K562 (cell line): ENCODE data around the gene EIF4E2. TPM values are rescaled to one million over a fixed set of nuclear protein-coding genes. Genes with fewer than 3 reads are reported as not detected.

ENCODE experiments used
- ATAC-seq: fragments of 200-7000 bp; cut with Tn5 transposase; 3 replicates; pipeline ENCODE4 v1.9.1; 2020; ENCODE audit warnings: moderate library complexity
- BruUV-seq: library from RNA; stranded (reverse); fragments of 400-500 nt; replicated peaks from 2 replicates; lab custom pipeline; 2021; lab: Mats Ljungman, UMichigan
- CTCF ChIA-PET: fragments of 300-600 bp; formaldehyde crosslinking; extraction: SDS; loops from one replicate; lab custom pipeline; 2021; ENCODE audit warnings: low intra/inter-chr PET ratio; lab: Yijun Ruan, JAX
- POLR2A ChIA-PET: fragments of 300-600, 350-650 bp; sonication (Branson Sonifier 250); formaldehyde crosslinking; extraction: SDS; loops from one replicate; lab custom pipeline; 2021; ENCODE audit warnings: antibody characterized with exemption, inconsistent platforms; lab: Yijun Ruan, JAX
- DNase-seq, 4 experiments: peaks; one replicate each; pipeline versions ENCODE4 v3.0.0 to v3.0.0-alpha.2; 2011 to 2018; ENCODE audit warnings: low spot score in 3 of 4, mixed read lengths in 3 of 4; ENCODE audit errors: extremely low read depth in 1 of 4
- FAIRE-seq: peaks from 2 replicates; lab custom pipeline; 2011; peaks lifted over from hg19 to GRCh38; lab: Jason Lieb, UNC
- H2AFZ ChIP-seq: 2 replicates; pipeline ENCODE4 v1.6.0; 2011; ENCODE audit warnings: low read depth, low read length, control low read depth, inconsistent platforms
- H3K27ac ChIP-seq: fragments of 200-600 bp; 3 replicates; pipeline ENCODE4 v1.8.0; 2011; ENCODE audit warnings: low read depth, mild to moderate bottlenecking, control low read depth, inconsistent platforms, low read length, moderate library complexity, mixed read lengths; ENCODE audit errors: extremely low read depth
- H3K27me3 ChIP-seq, 2 experiments: fragments of 300-600 bp in 1 of 2; 2 replicates in 1 of 2; 3 replicates in 1 of 2; pipeline versions ENCODE4 v1.6.0 to v1.8.0; 2011; ENCODE audit warnings: inconsistent platforms in 2 of 2, low read length in 2 of 2, mild to moderate bottlenecking in 1 of 2, mixed read lengths in 1 of 2, moderate library complexity in 1 of 2; ENCODE audit not compliant: control insufficient read depth in 2 of 2, insufficient read depth in 2 of 2
- H3K36me3 ChIP-seq: fragments of 300-600 bp; 3 replicates; pipeline ENCODE4 v1.8.0; 2011; ENCODE audit warnings: mild to moderate bottlenecking, low read length, inconsistent platforms; ENCODE audit not compliant: control insufficient read depth, insufficient read depth
- H3K4me1 ChIP-seq, 2 experiments: fragments of 200-600 bp in 1 of 2; replicated peaks in 1 of 2; 2 replicates in 1 of 2; 3 replicates in 1 of 2; pipeline versions ENCODE4 v1.5.1 to v1.8.0; 2011; ENCODE audit warnings: inconsistent platforms in 2 of 2, low read length in 2 of 2, mild to moderate bottlenecking in 1 of 2, mixed read lengths in 1 of 2, moderate library complexity in 1 of 2; ENCODE audit not compliant: control insufficient read depth in 2 of 2, insufficient read depth in 2 of 2
- H3K4me2 ChIP-seq: 2 replicates; pipeline ENCODE4 v1.6.1; 2011; ENCODE audit warnings: low read length, control low read depth, inconsistent platforms, mixed read lengths; ENCODE audit not compliant: insufficient read depth
- H3K4me3 ChIP-seq: fragments of 200-600 bp; sonication (generic), shearing (Covaris generic); 2 replicates; pipeline ENCODE4 v1.5.1; 2016; ENCODE audit warnings: control low read depth, inconsistent platforms
- H3K79me2 ChIP-seq: fragments of 200-600 bp; 3 replicates; pipeline ENCODE4 v1.8.0; 2011; ENCODE audit warnings: low read length, inconsistent platforms; ENCODE audit not compliant: control insufficient read depth, insufficient read depth
- H3K9ac ChIP-seq, 2 experiments: 2 replicates each; pipeline versions ENCODE4 v1.6.0 to v1.6.1; 2011; ENCODE audit warnings: low read depth in 2 of 2, low read length in 2 of 2, control low read depth in 1 of 2, inconsistent platforms in 1 of 2, mild to moderate bottlenecking in 1 of 2, mixed read lengths in 1 of 2; ENCODE audit not compliant: insufficient read depth in 1 of 2
- H3K9me1 ChIP-seq: one replicate; pipeline ENCODE4 v1.6.0; 2011; ENCODE audit warnings: inconsistent platforms, mild to moderate bottlenecking, low read length, moderate library complexity; ENCODE audit not compliant: control insufficient read depth, insufficient read depth
- H3K9me3 ChIP-seq: replicated peaks from 2 replicates; pipeline ENCODE4 v1.5.1; 2011; ENCODE audit warnings: low read depth, low read length, inconsistent platforms; ENCODE audit not compliant: control insufficient read depth, insufficient read depth
- H4K20me1 ChIP-seq: replicated peaks from 2 replicates; pipeline ENCODE4 v1.6.1; 2011; ENCODE audit warnings: low read length, inconsistent platforms, mixed read lengths; ENCODE audit not compliant: control insufficient read depth, insufficient read depth
- NFYB ChIP-seq: IDR thresholded peaks from 2 replicates; pipeline ENCODE4 v1.6.1; 2011; ENCODE audit warnings: mild to moderate bottlenecking, moderate library complexity; ENCODE audit not compliant: insufficient read length; ENCODE audit errors: extremely low read depth
- TSHZ1 ChIP-seq: fragments of 250-450 bp; sonication (Bioruptor Pico); IDR thresholded peaks from 2 replicates; pipeline ENCODE4 v1.4.0; 2020; ENCODE audit warnings: mild to moderate bottlenecking, moderate library complexity
- ZFP36 ChIP-seq: fragments of 150-350 bp; IDR thresholded peaks from 2 replicates; pipeline ENCODE4 v1.6.1; 2018; ENCODE audit warnings: low read length, low read depth; ENCODE audit not compliant: partially characterized antibody
- ZNF212 ChIP-seq: fragments of 450-650 bp; formaldehyde crosslinking; IDR thresholded peaks from 2 replicates; pipeline ENCODE4 v1.4.0; 2020; ENCODE audit warnings: mild to moderate bottlenecking
- WGBS: fragments of 100-300 bp; shearing (Covaris generic); methylation state at CpG from one replicate; pipeline ENCODE4 v1.1.6; 2016; ENCODE audit warnings: low coverage, mixed read lengths; ENCODE audit not compliant: insufficient coverage; ENCODE audit errors: missing lambda C conversion rate; 5-methylcytosine and 5-hydroxymethylcytosine counted together
- in situ Hi-C: fragments of 300-500 bp; cut with MboI; formaldehyde crosslinking; loops from 4 replicates; pipeline ENCODE4 v1.15.0; 2018; ENCODE audit warnings: inconsistent platforms, mixed read lengths
- intact Hi-C: fragments of 100-400 bp; cut with micrococcal nuclease; formaldehyde crosslinking; loops from 2 replicates; pipeline ENCODE4 v1.14.2; 2022
- polyA plus RNA-seq, 8 experiments: library from polyadenylated mRNA; depleted of rRNA in 4 of 8; stranded (reverse) in 5 of 8; unstranded in 3 of 8; fragments of >200 nt; fragmentation: Nextera tagmentation in 2 of 8; fragmentation: Illumina TruSeq in 1 of 8; extraction: Ambion mirVana in 2 of 8; extraction: Trizol in 1 of 8; gene quantifications; 2 replicates each; pipeline versions ENCODE4 v1.2.1 to v1.2.3, GENCODE V29; 2011 to 2014; ENCODE audit warnings: inconsistent platforms in 1 of 8, missing spikeins in 1 of 8
- total RNA-seq, 7 experiments: library from RNA; depleted of rRNA in 6 of 7; stranded (reverse); fragments of >200 nt in 6 of 7; fragmentation: Illumina TruSeq in 2 of 7; extraction: Trizol in 2 of 7; gene quantifications; 2 replicates each; pipeline versions ENCODE4 v1.2.1 to v1.2.3, GENCODE V29; 2011 to 2021; ENCODE audit warnings: low replicate concordance in 1 of 7
- TF ChIP-seq, protein P1 (sequence below): fragments of 250-450 bp; sonication (Bioruptor Pico); IDR thresholded peaks from 2 replicates; pipeline ENCODE4 v1.5.0; 2021; ENCODE audit warnings: mild to moderate bottlenecking, moderate library complexity

Gene EIF4E2
- total and polyA plus RNA-seq, 9 of the 15 experiments (the other 6 are each of a cell fraction or from before 2014, with no cell fraction given), result 33.9 to 169 (median 77.5) TPM

- WGBS, result 15% methylated on average over 8 of the region's 9 CpGs
Observed at GRCh38 chr2:232530626-232531260, 19.7 kb upstream of the EIF4E2 start.

DNA sequence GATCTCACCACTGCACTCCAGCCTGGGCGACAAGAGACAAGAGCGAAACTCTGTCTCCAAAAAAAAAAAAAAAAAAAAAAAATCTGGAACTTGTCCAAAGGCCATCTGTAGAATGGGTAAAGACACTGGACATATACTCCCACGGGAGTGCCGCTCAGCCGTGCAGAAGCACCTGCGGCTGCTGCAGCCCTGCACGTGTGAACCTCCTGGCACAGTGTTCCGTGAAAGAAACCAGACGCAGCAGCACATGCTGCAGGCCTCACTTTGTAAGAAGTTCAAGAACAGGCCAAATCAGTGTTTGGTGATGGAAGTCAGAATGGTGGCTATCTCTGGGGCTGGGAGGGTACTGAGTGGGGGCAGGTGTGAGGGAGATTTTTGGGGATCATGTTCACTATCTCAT lies 18.1 kb upstream of the EIF4E2 start:
- BruUV-seq, result no TSS peak
- intact Hi-C loops, result no loop called here
- in situ Hi-C loops, result no loop called here
- peaks cover 0 to 3% of the 10 kb centered on the region in 2 experiments; a peak in 2 of 5 replicates for H3K4me1 ChIP-seq
- ATAC-seq, result no peak
- POLR2A ChIA-PET, result interaction anchor here (1.8 kb wide), 1 partner anchor 14 kb away, joined by 5 read pairs; no protein-coding TSS in a partner anchor
- H3K79me2 ChIP-seq, result no peaks in the 10 kb centered on the region
- H3K27ac ChIP-seq, result no peak overlapping the region
- no peak overlapping the region for H3K4me3 ChIP-seq
- no peaks in the 10 kb centered on the region for H3K9me1 ChIP-seq
- H3K4me2 ChIP-seq, result no peak overlapping the region
- H3K27me3 ChIP-seq, result peaks cover 0 to 24% of the 10 kb centered on the region in 2 experiments; a peak in 2 of 5 replicates
- no peaks in the 10 kb centered on the region for H3K36me3 ChIP-seq
- FAIRE-seq, result no peak
- H3K9ac ChIP-seq, result no peak overlapping the region
- 15% methylated on average over 7 of the region's 9 CpGs for WGBS
- no peaks in the 10 kb centered on the region for H4K20me1 ChIP-seq
- H2AFZ ChIP-seq, result no peak overlapping the region
- DNase-seq, result no peak
- no peaks in the 10 kb centered on the region for H3K9me3 ChIP-seq
- CTCF ChIA-PET, result no interaction called here
- TF ChIP-seq TSHZ1 (CRISPR knock-in tag) (no peak), NFYB (no peak)
- TF ChIP-seq, protein P1, sequence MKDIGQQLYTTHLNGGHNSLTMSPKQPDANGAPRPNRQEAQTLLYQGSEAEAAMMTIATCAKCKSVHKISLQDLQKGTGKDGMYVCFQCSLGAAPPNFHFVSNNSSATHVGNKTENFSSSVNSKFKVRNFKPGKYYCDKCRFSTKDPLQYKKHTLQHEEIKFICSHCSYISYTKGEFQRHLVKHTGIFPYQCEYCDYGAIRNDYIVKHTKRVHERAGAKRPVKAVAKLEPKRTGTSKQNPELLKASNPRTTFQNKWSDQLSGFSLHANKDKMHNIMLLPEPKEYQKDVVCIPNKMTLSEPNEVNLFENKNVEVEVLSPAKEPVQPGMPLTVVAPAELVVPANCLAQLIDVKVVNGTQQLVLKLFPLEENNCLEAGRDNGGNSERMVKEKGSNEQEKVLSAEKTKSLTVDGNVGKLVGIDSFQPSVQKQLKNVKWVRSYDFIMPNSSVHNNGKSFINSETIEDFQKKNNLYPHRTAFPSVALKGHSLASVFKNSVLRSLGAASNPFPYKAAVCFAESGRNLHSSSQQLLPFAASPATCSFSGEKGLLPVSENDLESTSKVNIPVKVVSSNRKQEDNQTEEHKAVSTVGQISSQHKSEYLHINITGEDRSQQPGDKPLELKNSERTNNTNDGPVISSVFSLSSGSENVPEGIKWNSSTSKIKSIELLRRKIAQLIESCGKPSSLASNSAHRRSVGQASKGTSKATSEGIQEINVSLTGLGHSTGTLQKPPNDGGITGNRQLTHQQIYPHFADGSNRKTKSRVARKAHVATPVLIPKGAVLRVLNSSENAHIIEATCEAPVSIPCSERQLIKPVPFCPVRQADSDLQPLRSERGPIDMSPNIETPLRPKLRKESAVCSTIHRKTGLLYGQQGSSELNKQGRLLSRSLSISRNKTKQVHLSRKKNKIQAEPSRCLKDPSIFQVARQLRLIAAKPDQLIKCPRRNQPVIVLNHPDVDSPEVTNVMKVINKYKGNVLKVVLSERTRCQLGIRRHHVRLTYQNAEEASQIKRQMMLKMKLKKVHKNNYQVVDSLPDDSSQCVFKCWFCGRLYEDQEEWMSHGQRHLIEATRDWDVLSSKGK, result no peak

More at GRCh38 chr2:232530626-232531260, 19.7 kb upstream of the EIF4E2 start:
- FAIRE-seq, result no peak
- H3K27ac ChIP-seq, result no peak overlapping the region
- DNase-seq, result no peak
- no peak for ATAC-seq
- H3K36me3 ChIP-seq, result no peaks in the 10 kb centered on the region
- H3K9ac ChIP-seq, result no peak overlapping the region
- H3K4me3 ChIP-seq, result no peak overlapping the region
- no peaks in the 10 kb centered on the region for H4K20me1 ChIP-seq
- no peaks in the 10 kb centered on the region for H3K79me2 ChIP-seq
- H3K9me1 ChIP-seq, result no peaks in the 10 kb centered on the region
- H3K27me3 ChIP-seq, result peaks cover 0 to 33% of the 10 kb centered on the region in 2 experiments; a peak in 2 of 5 replicates
- no TSS peak for BruUV-seq
- POLR2A ChIA-PET, result interaction anchor here (1.8 kb wide), 1 partner anchor 15 kb away, joined by 5 read pairs; no protein-coding TSS in a partner anchor
- H3K4me2 ChIP-seq, result no peak overlapping the region
- CTCF ChIA-PET, result no interaction called here
- in situ Hi-C loops, result no loop called here
- no peaks in the 10 kb centered on the region for H3K9me3 ChIP-seq
- peaks cover 0 to 3% of the 10 kb centered on the region in 2 experiments; a peak in 2 of 5 replicates for H3K4me1 ChIP-seq
- peak; percentile 51 for TF ChIP-seq ZFP36
- TF ChIP-seq ZNF212 (CRISPR knock-in tag), result no peak
- TF ChIP-seq, all 486 proteins: peak for 1
- no peak overlapping the region for H2AFZ ChIP-seq
- intact Hi-C loops, result no loop called here
